SK-N-SH treated with all-trans-retinoic acid at 6 μM for 48 hours (cell line): Measurements from ENCODE around the gene CRTC3.
A peak's percentile ranks its signal among the peaks of the same experiment; 100 is the strongest.
"Not testable (repeated sequence)": the region's sequence is repeated elsewhere in the genome, so short reads cannot be mapped to it uniquely, and the experiment has no call there.

Experiments
- ATAC-seq: fragments of 200-7000 bp; cut with Tn5 transposase; 3 replicates; pipeline ENCODE4 v1.9.1; 2020; ENCODE audit warnings: mild to moderate bottlenecking, moderate library complexity
- ARNTL ChIP-seq: fragments of 450-650 bp; formaldehyde crosslinking; IDR thresholded peaks from 2 replicates; pipeline ENCODE4 v1.5.0; 2020; ENCODE audit warnings: low read depth, mild to moderate bottlenecking, moderate library complexity, borderline replicate concordance
- BACH2 ChIP-seq: fragments of 250-450 bp; sonication (Bioruptor Pico); IDR thresholded peaks from 2 replicates; pipeline ENCODE4 v1.9.0; 2021; ENCODE audit warnings: mild to moderate bottlenecking, borderline replicate concordance
- CREB5 ChIP-seq: fragments of 250-450 bp; sonication (Bioruptor Pico); IDR thresholded peaks from 2 replicates; pipeline ENCODE4 v1.5.1; 2020; ENCODE audit warnings: low read depth, mild to moderate bottlenecking, moderate library complexity
- CSDC2 ChIP-seq: fragments of 250-450 bp; sonication (Bioruptor Pico); IDR thresholded peaks from 2 replicates; pipeline ENCODE4 v1.5.0; 2020; ENCODE audit warnings: mild to moderate bottlenecking, moderate library complexity
- CSRNP3 ChIP-seq: fragments of 250-450 bp; sonication (Bioruptor Pico); IDR thresholded peaks from 2 replicates; pipeline ENCODE4 v1.5.1; 2021; ENCODE audit warnings: mild to moderate bottlenecking, moderate library complexity
- ESRRG ChIP-seq: fragments of 250-450 bp; sonication (Bioruptor Pico); IDR thresholded peaks from 2 replicates; pipeline ENCODE4 v1.6.1; 2021; ENCODE audit warnings: mild to moderate bottlenecking
- GLIS3 ChIP-seq: fragments of 250-450 bp; sonication (Bioruptor Pico); IDR thresholded peaks from 2 replicates; pipeline ENCODE4 v1.5.0; 2020; ENCODE audit warnings: mild to moderate bottlenecking, moderate library complexity
- OSR1 ChIP-seq: fragments of 250-450 bp; sonication (Bioruptor Pico); IDR thresholded peaks from 2 replicates; pipeline ENCODE4 v1.8.0; 2022; ENCODE audit warnings: moderate library complexity, mild to moderate bottlenecking, inconsistent platforms
- PATZ1 ChIP-seq: fragments of 250-450 bp; sonication (Bioruptor Pico); IDR thresholded peaks from 2 replicates; pipeline ENCODE4 v1.8.0; 2020; ENCODE audit warnings: mild to moderate bottlenecking, moderate library complexity, borderline replicate concordance
- POU6F1 ChIP-seq: fragments of 250-450 bp; sonication (Bioruptor Pico); IDR thresholded peaks from 2 replicates; pipeline ENCODE4 v1.8.0; 2021; ENCODE audit warnings: low read depth, mild to moderate bottlenecking, moderate library complexity, borderline replicate concordance
- RARB ChIP-seq: fragments of 250-450 bp; sonication (Bioruptor Pico); IDR thresholded peaks from 2 replicates; pipeline ENCODE4 v1.8.0; 2021; ENCODE audit warnings: mild to moderate bottlenecking, moderate library complexity
- SNAI2 ChIP-seq: fragments of 250-450 bp; sonication (Bioruptor Pico); IDR thresholded peaks from 2 replicates; pipeline ENCODE4 v1.5.0; 2020; ENCODE audit warnings: mild to moderate bottlenecking, moderate library complexity
- TCF4 ChIP-seq: fragments of 250-450 bp; sonication (Bioruptor Pico); IDR thresholded peaks from 2 replicates; pipeline ENCODE4 v1.8.0; 2021; ENCODE audit warnings: mild to moderate bottlenecking, moderate library complexity, borderline replicate concordance
- TOX ChIP-seq: fragments of 250-450 bp; sonication (Bioruptor Pico); IDR thresholded peaks from 2 replicates; pipeline ENCODE4 v1.8.0; 2021; ENCODE audit warnings: mild to moderate bottlenecking, moderate library complexity, borderline replicate concordance
- TSHZ2 ChIP-seq: fragments of 250-450 bp; sonication (Bioruptor Pico); IDR thresholded peaks from 2 replicates; pipeline ENCODE4 v1.5.0; 2020; ENCODE audit warnings: mild to moderate bottlenecking, moderate library complexity
- ZC3H10 ChIP-seq: fragments of 250-450 bp; sonication (Bioruptor Pico); IDR thresholded peaks from 2 replicates; pipeline ENCODE4 v1.5.1; 2021; ENCODE audit warnings: mild to moderate bottlenecking, moderate library complexity
- ZFP30 ChIP-seq: fragments of 450-650 bp; formaldehyde crosslinking; IDR thresholded peaks from 2 replicates; pipeline ENCODE4 v1.5.0; 2022; ENCODE audit warnings: mild to moderate bottlenecking, moderate library complexity
- ZNF565 ChIP-seq: fragments of 450-650 bp; formaldehyde crosslinking; conservative IDR thresholded peaks from 2 replicates; pipeline ENCODE4 v1.5.0; 2020; ENCODE audit warnings: low read depth, mild to moderate bottlenecking, moderate library complexity
- ZNF70 ChIP-seq: fragments of 450-650 bp; formaldehyde crosslinking; IDR thresholded peaks from 2 replicates; pipeline ENCODE4 v1.5.0; 2020; ENCODE audit warnings: mild to moderate bottlenecking, moderate library complexity
- ZNF8 ChIP-seq: fragments of 450-650 bp; formaldehyde crosslinking; IDR thresholded peaks from 2 replicates; pipeline ENCODE4 v1.5.0; 2020; ENCODE audit warnings: mild to moderate bottlenecking, moderate library complexity

Gene CRTC3

GRCh38 chr15:90686435-90687218 is 156.9 kb downstream of the CRTC3 start:
- TF ChIP-seq ARNTL (CRISPR knock-in tag) (no peak), ZNF70 (CRISPR knock-in tag) (no peak), ZNF565 (no peak), TSHZ2 (CRISPR knock-in tag) (no peak), CSRNP3 (CRISPR knock-in tag) (no peak), ZC3H10 (CRISPR knock-in tag) (no peak), CSDC2 (CRISPR knock-in tag) (no peak), GLIS3 (CRISPR knock-in tag) (no peak), BACH2 (CRISPR knock-in tag) (no peak), OSR1 (CRISPR knock-in tag) (no peak), TCF4 (no peak), RARB (CRISPR knock-in tag) (no peak)
- ATAC-seq = no peak

- ATAC-seq = not testable (repeated sequence)
Measured at GRCh38 chr15:90689326-90689961, 159.7 kb downstream of the CRTC3 start.

- ATAC-seq = 0 out of 3 replicates have a peak, but pooled peaks have one; percentile 27
- TF ChIP-seq POU6F1 = no peak
Measured at GRCh38 chr15:90690585-90690984, 160.9 kb downstream of the CRTC3 start.

GRCh38 chr15:90691369-90691768 is 161.6 kb downstream of the CRTC3 start:
- TF ChIP-seq OSR1 (CRISPR knock-in tag) (no peak), CSRNP3 (CRISPR knock-in tag) (no peak), ARNTL (CRISPR knock-in tag) (no peak), TOX (no peak), ZC3H10 (CRISPR knock-in tag) (no peak), RARB (CRISPR knock-in tag) (no peak), CSDC2 (CRISPR knock-in tag) (no peak), TCF4 (no peak), PATZ1 (CRISPR knock-in tag) (no peak), GLIS3 (CRISPR knock-in tag) (no peak), SNAI2 (no peak), ZFP30 (no peak), TSHZ2 (CRISPR knock-in tag) (no peak), ESRRG (CRISPR knock-in tag) (no peak), CREB5 (CRISPR knock-in tag) (no peak), ZNF70 (CRISPR knock-in tag) (no peak), ZNF8 (CRISPR knock-in tag) (no peak)
- TF ChIP-seq, all 23 proteins: peak for 0
- no peak for ATAC-seq
